GM10266 (cell line): Measurements from ENCODE around the gene EYS.

Experiments used
- DNase-seq: peaks from one replicate; pipeline ENCODE4 v3.0.0; 2012; ENCODE audit errors: extremely low spot score
- TF ChIP-seq, protein P1 (sequence below): IDR thresholded peaks from 2 replicates; pipeline ENCODE4 v1.5.1; 2012; ENCODE audit warnings: mild to moderate bottlenecking, low read depth; ENCODE audit not compliant: control insufficient read depth, insufficient read depth; ENCODE audit errors: missing control alignments

EYS gene

DNA sequence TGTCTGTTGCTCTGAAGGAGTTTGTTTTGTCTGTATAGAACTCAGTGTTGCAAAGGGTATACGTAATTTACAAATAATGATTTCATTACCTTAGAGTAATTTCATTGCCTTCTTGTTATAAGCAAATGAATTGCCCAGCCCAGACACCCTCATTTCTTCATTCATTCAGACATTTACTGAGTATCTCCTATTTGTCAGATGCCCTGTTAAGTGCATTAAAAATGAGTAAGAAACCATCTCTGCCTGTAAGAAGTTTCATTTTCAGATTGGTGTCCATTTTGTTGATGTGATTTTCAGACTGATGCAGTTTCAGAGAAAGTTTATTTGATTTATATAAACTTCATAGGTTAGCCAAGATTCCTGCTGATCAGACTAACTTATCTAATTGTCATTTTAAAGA is 1642.1 kb downstream of the EYS start:
- DNase-seq = no peak
- TF ChIP-seq, protein P1, sequence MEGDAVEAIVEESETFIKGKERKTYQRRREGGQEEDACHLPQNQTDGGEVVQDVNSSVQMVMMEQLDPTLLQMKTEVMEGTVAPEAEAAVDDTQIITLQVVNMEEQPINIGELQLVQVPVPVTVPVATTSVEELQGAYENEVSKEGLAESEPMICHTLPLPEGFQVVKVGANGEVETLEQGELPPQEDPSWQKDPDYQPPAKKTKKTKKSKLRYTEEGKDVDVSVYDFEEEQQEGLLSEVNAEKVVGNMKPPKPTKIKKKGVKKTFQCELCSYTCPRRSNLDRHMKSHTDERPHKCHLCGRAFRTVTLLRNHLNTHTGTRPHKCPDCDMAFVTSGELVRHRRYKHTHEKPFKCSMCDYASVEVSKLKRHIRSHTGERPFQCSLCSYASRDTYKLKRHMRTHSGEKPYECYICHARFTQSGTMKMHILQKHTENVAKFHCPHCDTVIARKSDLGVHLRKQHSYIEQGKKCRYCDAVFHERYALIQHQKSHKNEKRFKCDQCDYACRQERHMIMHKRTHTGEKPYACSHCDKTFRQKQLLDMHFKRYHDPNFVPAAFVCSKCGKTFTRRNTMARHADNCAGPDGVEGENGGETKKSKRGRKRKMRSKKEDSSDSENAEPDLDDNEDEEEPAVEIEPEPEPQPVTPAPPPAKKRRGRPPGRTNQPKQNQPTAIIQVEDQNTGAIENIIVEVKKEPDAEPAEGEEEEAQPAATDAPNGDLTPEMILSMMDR = no peak

DNA sequence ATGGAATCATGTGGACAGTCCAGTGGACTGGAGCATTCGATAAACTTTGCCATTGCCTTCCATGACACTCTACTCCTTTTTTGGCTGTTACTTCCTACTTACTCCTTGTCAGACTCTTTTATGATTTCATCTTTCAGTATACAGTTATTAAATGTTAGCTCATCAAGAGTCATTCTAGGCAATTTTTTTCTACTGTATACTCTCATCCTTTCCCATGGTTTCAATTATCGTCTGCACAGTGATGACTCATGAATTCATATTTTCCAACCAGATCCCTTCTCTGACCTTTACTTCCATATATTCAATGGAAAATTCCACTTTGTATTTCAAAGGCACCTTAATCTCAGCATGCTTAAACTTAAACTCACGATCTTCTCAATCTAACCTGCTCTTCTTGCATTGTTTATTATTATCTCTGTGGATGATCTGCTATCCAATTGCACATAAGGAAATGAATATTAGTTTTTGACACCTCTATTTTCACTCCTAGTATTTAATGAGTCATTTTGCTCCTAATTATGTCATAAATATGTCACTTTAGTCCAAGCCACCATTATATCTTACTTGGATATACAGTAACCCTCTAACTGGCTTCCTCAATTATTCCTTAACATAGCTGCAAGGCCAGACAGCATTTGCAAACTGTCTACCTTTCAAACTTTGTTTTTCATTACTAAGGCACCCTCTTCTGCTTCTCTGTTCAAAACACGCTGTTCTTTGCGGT is 1643.9 kb downstream of the EYS start:
- no peak for DNase-seq
- TF ChIP-seq, protein P1 = no peak

DNA sequence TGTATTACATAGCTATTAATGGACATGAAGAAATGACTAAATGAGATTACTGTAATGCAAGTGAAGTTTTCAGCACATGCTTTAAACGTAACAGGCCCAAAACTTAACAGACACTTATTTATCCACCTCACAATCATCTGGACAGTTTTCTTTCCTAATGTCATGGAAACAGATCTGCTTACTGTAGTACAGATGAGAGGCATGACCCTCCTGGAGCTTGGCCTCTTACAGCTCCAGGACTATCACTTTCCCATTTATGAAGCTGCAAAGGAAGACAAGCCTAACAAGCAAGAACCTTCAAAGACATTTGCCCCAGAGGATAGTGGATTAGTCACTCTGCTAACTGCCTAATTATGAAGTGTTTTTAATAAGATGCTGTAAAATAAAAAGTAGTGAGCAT is 1652.2 kb downstream of the EYS start:
- no peak for DNase-seq
- TF ChIP-seq, protein P1 = no peak

DNA sequence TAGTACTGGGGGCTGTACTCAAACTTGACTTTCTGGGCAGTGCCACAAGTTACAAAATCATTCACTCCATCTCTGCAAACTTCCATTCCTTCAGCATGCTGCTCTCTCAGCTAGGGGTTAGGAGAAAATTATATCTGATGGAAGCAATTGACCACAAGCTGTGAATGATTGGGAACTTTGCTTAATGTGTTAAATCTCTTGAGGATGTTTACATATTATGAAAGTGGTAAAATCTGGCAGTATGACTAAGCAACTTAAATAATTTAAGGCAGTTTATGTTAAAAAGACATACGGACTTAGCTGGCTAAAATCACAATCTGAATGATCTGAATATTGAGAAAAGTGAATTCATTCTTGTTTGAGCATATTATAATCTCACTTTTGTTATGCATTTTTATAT is 1656.4 kb downstream of the EYS start:
- no peak for DNase-seq
- TF ChIP-seq, protein P1 = no peak

DNA sequence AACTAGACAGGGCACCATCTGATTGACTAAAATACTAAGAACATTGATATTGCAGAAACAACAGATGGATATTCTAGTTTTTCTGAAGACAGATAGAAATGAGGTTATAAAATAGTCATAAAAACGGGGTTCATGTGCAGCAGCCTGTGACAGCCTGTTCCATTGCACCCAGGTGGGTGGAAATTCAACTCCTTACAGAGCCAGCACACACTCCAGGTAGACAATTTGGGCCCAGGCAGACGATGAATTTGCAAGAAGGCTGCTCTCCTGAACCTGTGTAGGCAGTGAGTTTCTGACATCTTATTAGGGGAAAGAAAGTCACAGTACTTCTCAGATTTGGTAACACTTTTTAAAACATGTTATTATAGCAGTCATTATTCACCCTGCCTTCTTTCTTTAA is 1657.3 kb downstream of the EYS start:
- no peak for DNase-seq

DNA sequence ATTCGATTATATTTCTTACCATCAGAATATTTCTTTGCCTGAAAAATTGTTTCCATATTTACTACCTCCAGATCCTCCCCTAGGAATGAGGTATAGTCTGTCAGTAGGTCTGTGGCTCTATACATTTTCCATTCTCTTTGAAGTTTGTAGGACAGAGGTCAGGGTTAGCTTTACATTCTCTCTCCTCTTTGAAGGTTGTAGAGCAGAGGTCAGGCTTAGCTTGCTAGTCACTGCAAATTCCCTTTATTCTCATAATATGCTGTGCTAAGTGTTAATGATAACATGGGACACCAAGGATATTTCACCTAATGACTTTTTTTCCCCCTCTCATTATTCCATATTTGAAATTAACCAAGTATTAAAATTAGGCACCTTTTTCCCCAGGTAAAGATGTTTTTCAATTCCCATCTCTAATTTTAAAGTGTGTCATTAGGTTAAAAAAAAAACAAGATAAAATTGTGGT is 1660.2 kb downstream of the EYS start:
- TF ChIP-seq, protein P1 = no peak
- DNase-seq = no peak

More for the DNA sequence above, 1657.3 kb downstream of the EYS start:
- TF ChIP-seq, protein P1 = no peak

DNA sequence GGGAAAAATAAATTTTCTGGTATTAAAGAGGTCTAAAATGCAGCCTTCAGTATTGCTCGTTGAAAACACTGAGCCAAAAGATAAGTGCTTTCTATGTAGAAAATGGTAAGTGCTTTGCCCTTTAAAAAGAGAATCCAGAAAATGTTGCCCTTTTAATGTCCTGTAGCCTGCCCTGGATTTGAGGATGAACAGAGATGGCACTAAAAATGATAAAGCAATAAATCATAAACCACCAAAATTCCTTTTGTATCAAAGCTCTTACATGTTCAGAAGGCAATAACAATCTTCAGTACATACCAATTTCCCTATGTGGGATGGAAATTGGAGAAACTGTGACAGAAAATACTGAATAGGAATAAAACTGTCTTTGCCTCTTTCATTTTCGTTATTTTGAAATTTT is 1665.7 kb downstream of the EYS start:
- TF ChIP-seq, protein P1 = no peak
- no peak for DNase-seq
